Measurements from ENCODE around the gene SLC22A25.

SLC22A25 gene

GRCh38 chr11:63243533-63243932 lies at the start of gene SLC22A25:
Gene SLC22A25 (minus strand): TSS chr11:63243599. CDS start chr11:63229652, 13,947 bp downstream.
- H3K9ac ChIP-seq (ENCODE audit: low read length): no peak within 1 kb of the TSS
- no peaks in the 10 kb centered on the region for H3K9me3 ChIP-seq (ENCODE audit: control insufficient read depth, low read length)
- H3K27me3 ChIP-seq (replicated peaks; ENCODE audit: control insufficient read depth, insufficient read depth, low read length): peaks cover 12% of the 10 kb centered on the region
- H3K4me3 ChIP-seq (ENCODE audit: low read length): no peak within 1 kb of the TSS
- peaks cover 22% of the 10 kb centered on the region for H3K4me1 ChIP-seq (ENCODE audit: control insufficient read depth, insufficient read depth, low read length)
- H3K36me3 ChIP-seq (ENCODE audit: control insufficient read depth, insufficient read depth, low read length, severe bottlenecking): no peaks in the 10 kb centered on the region
- no peak for DNase-seq (ENCODE audit: low read depth)

GRCh38 chr11:63290285-63290684 lies 46.9 kb upstream of the SLC22A25 start:
- no peak for DNase-seq (ENCODE audit: low read depth)
- H3K36me3 ChIP-seq (ENCODE audit: control insufficient read depth, insufficient read depth, low read length, severe bottlenecking): no peaks in the 10 kb centered on the region
- no peaks in the 10 kb centered on the region for H3K27me3 ChIP-seq (replicated peaks; ENCODE audit: control insufficient read depth, insufficient read depth, low read length)
- H3K9ac ChIP-seq (ENCODE audit: low read length): no peak overlapping the region
- no peak overlapping the region for H3K4me3 ChIP-seq (ENCODE audit: low read length)
- H3K9me3 ChIP-seq (ENCODE audit: control insufficient read depth, low read length): peaks cover 5% of the 10 kb centered on the region
- no peaks in the 10 kb centered on the region for H3K4me1 ChIP-seq (ENCODE audit: control insufficient read depth, insufficient read depth, low read length)

GRCh38 chr11:63289658-63290057 lies 46.3 kb upstream of the SLC22A25 start:
- H3K4me1 ChIP-seq (ENCODE audit: control insufficient read depth, insufficient read depth, low read length): no peaks in the 10 kb centered on the region
- H3K36me3 ChIP-seq (ENCODE audit: control insufficient read depth, insufficient read depth, low read length, severe bottlenecking): no peaks in the 10 kb centered on the region
- H3K27me3 ChIP-seq (replicated peaks; ENCODE audit: control insufficient read depth, insufficient read depth, low read length): no peaks in the 10 kb centered on the region
- H3K9me3 ChIP-seq (ENCODE audit: control insufficient read depth, low read length): peaks cover 5% of the 10 kb centered on the region
- no peak for DNase-seq (ENCODE audit: low read depth)
- H3K4me3 ChIP-seq (ENCODE audit: low read length): no peak overlapping the region
- H3K9ac ChIP-seq (ENCODE audit: low read length): no peak overlapping the region

GRCh38 chr11:63282579-63282978 lies 39.2 kb upstream of the SLC22A25 start:
- no peak for DNase-seq (ENCODE audit: low read depth)
- Histone ChIP-seq H3K4me1 (ENCODE audit: control insufficient read depth, insufficient read depth, low read length) (no peaks in the 10 kb centered on the region), H3K4me3 (ENCODE audit: low read length) (no peak overlapping the region), H3K36me3 (ENCODE audit: control insufficient read depth, insufficient read depth, low read length, severe bottlenecking) (no peaks in the 10 kb centered on the region), H3K27me3 (replicated peaks; ENCODE audit: control insufficient read depth, insufficient read depth, low read length) (no peaks in the 10 kb centered on the region), H3K9me3 (ENCODE audit: control insufficient read depth, low read length) (no peaks in the 10 kb centered on the region), H3K9ac (ENCODE audit: low read length) (no peak overlapping the region)

- no peaks in the 10 kb centered on the region for H3K36me3 ChIP-seq (ENCODE audit: control insufficient read depth, insufficient read depth, low read length, severe bottlenecking)
- no peak for DNase-seq (ENCODE audit: low read depth)
- no peak overlapping the region for H3K9ac ChIP-seq (ENCODE audit: low read length)
- H3K4me3 ChIP-seq (ENCODE audit: low read length): no peak overlapping the region
- no peaks in the 10 kb centered on the region for H3K4me1 ChIP-seq (ENCODE audit: control insufficient read depth, insufficient read depth, low read length)
- peaks cover 4% of the 10 kb centered on the region for H3K27me3 ChIP-seq (replicated peaks; ENCODE audit: control insufficient read depth, insufficient read depth, low read length)
- H3K9me3 ChIP-seq (ENCODE audit: control insufficient read depth, low read length): no peaks in the 10 kb centered on the region
Observed at GRCh38 chr11:63280920-63281319, 37.5 kb upstream of the SLC22A25 start.

GRCh38 chr11:63277345-63277943 lies 34.0 kb upstream of the SLC22A25 start:
- peaks cover 15% of the 10 kb centered on the region for H3K9me3 ChIP-seq (ENCODE audit: control insufficient read depth, low read length)
- H3K36me3 ChIP-seq (ENCODE audit: control insufficient read depth, insufficient read depth, low read length, severe bottlenecking): no peaks in the 10 kb centered on the region
- H3K27me3 ChIP-seq (replicated peaks; ENCODE audit: control insufficient read depth, insufficient read depth, low read length): peaks cover 4% of the 10 kb centered on the region
- H3K9ac ChIP-seq (ENCODE audit: low read length): no peak overlapping the region
- DNase-seq (ENCODE audit: low read depth): no peak
- no peak overlapping the region for H3K4me3 ChIP-seq (ENCODE audit: low read length)
- no peaks in the 10 kb centered on the region for H3K4me1 ChIP-seq (ENCODE audit: control insufficient read depth, insufficient read depth, low read length)

GRCh38 chr11:63274776-63275175 lies 31.4 kb upstream of the SLC22A25 start:
- DNase-seq (ENCODE audit: low read depth): no peak
- Histone ChIP-seq H3K9ac (ENCODE audit: low read length) (no peak overlapping the region), H3K36me3 (ENCODE audit: control insufficient read depth, insufficient read depth, low read length, severe bottlenecking) (no peaks in the 10 kb centered on the region), H3K27me3 (replicated peaks; ENCODE audit: control insufficient read depth, insufficient read depth, low read length) (peaks cover 4% of the 10 kb centered on the region), H3K4me3 (ENCODE audit: low read length) (no peak overlapping the region), H3K4me1 (ENCODE audit: control insufficient read depth, insufficient read depth, low read length) (no peaks in the 10 kb centered on the region), H3K9me3 (ENCODE audit: control insufficient read depth, low read length) (peaks cover 15% of the 10 kb centered on the region)

- no peak for DNase-seq (ENCODE audit: low read depth)
- Histone ChIP-seq H3K9me3 (ENCODE audit: control insufficient read depth, low read length) (peaks cover 15% of the 10 kb centered on the region), H3K36me3 (ENCODE audit: control insufficient read depth, insufficient read depth, low read length, severe bottlenecking) (no peaks in the 10 kb centered on the region), H3K27me3 (replicated peaks; ENCODE audit: control insufficient read depth, insufficient read depth, low read length) (peaks cover 4% of the 10 kb centered on the region), H3K4me3 (ENCODE audit: low read length) (no peak overlapping the region), H3K9ac (ENCODE audit: low read length) (no peak overlapping the region), H3K4me1 (ENCODE audit: control insufficient read depth, insufficient read depth, low read length) (no peaks in the 10 kb centered on the region)
Observed at GRCh38 chr11:63273685-63274084, 30.3 kb upstream of the SLC22A25 start.

- no peaks in the 10 kb centered on the region for H3K4me1 ChIP-seq (ENCODE audit: control insufficient read depth, insufficient read depth, low read length)
- no peak overlapping the region for H3K4me3 ChIP-seq (ENCODE audit: low read length)
- H3K9ac ChIP-seq (ENCODE audit: low read length): no peak overlapping the region
- peaks cover 4% of the 10 kb centered on the region for H3K27me3 ChIP-seq (replicated peaks; ENCODE audit: control insufficient read depth, insufficient read depth, low read length)
- DNase-seq (ENCODE audit: low read depth): no peak
- H3K36me3 ChIP-seq (ENCODE audit: control insufficient read depth, insufficient read depth, low read length, severe bottlenecking): no peaks in the 10 kb centered on the region
- no peaks in the 10 kb centered on the region for H3K9me3 ChIP-seq (ENCODE audit: control insufficient read depth, low read length)
Observed at GRCh38 chr11:63262547-63262946, 19.1 kb upstream of the SLC22A25 start.

- Histone ChIP-seq H3K4me3 (ENCODE audit: low read length) (no peak overlapping the region), H3K9me3 (ENCODE audit: control insufficient read depth, low read length) (no peaks in the 10 kb centered on the region), H3K36me3 (ENCODE audit: control insufficient read depth, insufficient read depth, low read length, severe bottlenecking) (no peaks in the 10 kb centered on the region), H3K9ac (ENCODE audit: low read length) (no peak overlapping the region), H3K4me1 (ENCODE audit: control insufficient read depth, insufficient read depth, low read length) (no peaks in the 10 kb centered on the region), H3K27me3 (replicated peaks; ENCODE audit: control insufficient read depth, insufficient read depth, low read length) (peaks cover 5% of the 10 kb centered on the region)
- DNase-seq (ENCODE audit: low read depth): no peak
Observed at GRCh38 chr11:63251312-63251711, 7.9 kb upstream of the SLC22A25 start.

- Histone ChIP-seq H3K27me3 (replicated peaks; ENCODE audit: control insufficient read depth, insufficient read depth, low read length) (peaks cover 9% of the 10 kb centered on the region), H3K9me3 (ENCODE audit: control insufficient read depth, low read length) (no peaks in the 10 kb centered on the region), H3K4me3 (ENCODE audit: low read length) (no peak overlapping the region), H3K9ac (ENCODE audit: low read length) (no peak overlapping the region), H3K4me1 (ENCODE audit: control insufficient read depth, insufficient read depth, low read length) (no peaks in the 10 kb centered on the region), H3K36me3 (ENCODE audit: control insufficient read depth, insufficient read depth, low read length, severe bottlenecking) (no peaks in the 10 kb centered on the region)
- no peak for DNase-seq (ENCODE audit: low read depth)
Observed at GRCh38 chr11:63250162-63251050, 7.0 kb upstream of the SLC22A25 start.

All from adipocyte (in vitro differentiated cells).